HepG2 (cell line): ENCODE data around the gene HELZ. TPM values are rescaled to one million over a fixed set of nuclear protein-coding genes. Genes with fewer than 3 reads are reported as not detected.

Experiments used
- ATAC-seq: fragments of 200-7000 bp; cut with Tn5 transposase; 3 replicates; pipeline ENCODE4 v1.9.1; 2020; ENCODE audit warnings: mild to moderate bottlenecking, moderate library complexity
- BruUV-seq: library from RNA; stranded (reverse); fragments of 400-500 nt; replicated peaks from 2 replicates; lab custom pipeline; 2021; lab: Mats Ljungman, UMichigan
- CTCF ChIA-PET: fragments of 300-600 bp; formaldehyde crosslinking; extraction: SDS; loops from one replicate; lab custom pipeline; 2021; ENCODE audit warnings: low total read pairs, inconsistent platforms, low intra/inter-chr PET ratio; lab: Yijun Ruan, JAX
- POLR2A ChIA-PET: fragments of 350-600 bp; sonication (Branson Sonifier 250); formaldehyde crosslinking; loops from one replicate; lab custom pipeline; 2020; ENCODE audit warnings: antibody characterized with exemption, inconsistent platforms; lab: Yijun Ruan, JAX
- DNase-seq: peaks from one replicate; pipeline ENCODE4 v3.0.0-alpha.2; 2015; ENCODE audit warnings: low spot score
- FAIRE-seq: peaks from 3 replicates; lab custom pipeline; 2011; peaks lifted over from hg19 to GRCh38; lab: Jason Lieb, UNC
- H2AFZ ChIP-seq: one replicate; pipeline ENCODE4 v1.6.1; 2011; ENCODE audit warnings: low read length, inconsistent platforms
- H3K27ac ChIP-seq: fragments of 300-600 bp; 3 replicates; pipeline ENCODE4 v1.8.0; 2011; ENCODE audit warnings: mixed run types, mild to moderate bottlenecking, mixed read lengths, low read length, inconsistent platforms; ENCODE audit not compliant: insufficient read depth; ENCODE audit errors: extremely low read length
- H3K27me3 ChIP-seq, 2 experiments: fragments of 200-600 bp in 1 of 2; 2 replicates in 1 of 2; 3 replicates in 1 of 2; pipeline versions ENCODE4 v1.6.0 to v1.8.0; 2011; ENCODE audit warnings: low read length in 2 of 2, mild to moderate bottlenecking in 2 of 2, moderate library complexity in 2 of 2, inconsistent platforms in 1 of 2; ENCODE audit not compliant: insufficient read depth in 2 of 2, control insufficient read depth in 1 of 2
- H3K36me3 ChIP-seq, 2 experiments: fragments of 200-600 bp in 1 of 2; replicated peaks in 1 of 2; 2 replicates in 1 of 2; 3 replicates in 1 of 2; pipeline versions ENCODE4 v1.5.1 to v1.8.0; 2011; ENCODE audit warnings: low read length in 2 of 2, inconsistent platforms in 1 of 2; ENCODE audit not compliant: insufficient read depth in 2 of 2, control insufficient read depth in 1 of 2
- H3K4me1 ChIP-seq: 2 replicates; pipeline ENCODE4 v1.5.1; 2012; ENCODE audit warnings: low read length, inconsistent platforms; ENCODE audit not compliant: insufficient read depth
- H3K4me2 ChIP-seq: 2 replicates; pipeline ENCODE4 v1.6.0; 2011; ENCODE audit warnings: low read depth, low read length, inconsistent platforms
- H3K4me3 ChIP-seq, 3 experiments: fragments of 200-600 bp in 1 of 3; sonication (generic), shearing (Covaris generic) in 1 of 3; replicated peaks in 1 of 3; 2 replicates each; pipeline ENCODE4 v1.5.1; 2011 to 2016; ENCODE audit warnings: low read length in 3 of 3, inconsistent platforms in 2 of 3, low read depth in 2 of 3, mild to moderate bottlenecking in 2 of 3, control low read depth in 1 of 3, mixed read lengths in 1 of 3; ENCODE audit not compliant: insufficient read depth in 1 of 3
- H3K79me2 ChIP-seq: one replicate; pipeline ENCODE4 v1.6.1; 2011; ENCODE audit warnings: low read length, inconsistent platforms; ENCODE audit not compliant: insufficient read depth
- H3K9ac ChIP-seq: 2 replicates; pipeline ENCODE4 v1.6.0; 2011; ENCODE audit warnings: mild to moderate bottlenecking, low read depth, low read length, inconsistent platforms; ENCODE audit not compliant: insufficient read depth
- H3K9me3 ChIP-seq: 2 replicates; pipeline ENCODE4 v1.5.1; 2012; ENCODE audit warnings: mild to moderate bottlenecking, low read length
- H4K20me1 ChIP-seq: 2 replicates; pipeline ENCODE4 v1.6.0; 2011; ENCODE audit warnings: inconsistent platforms, mild to moderate bottlenecking, low read length, moderate library complexity; ENCODE audit not compliant: insufficient read depth
- CSRNP1 ChIP-seq: sonication (generic); formaldehyde crosslinking; IDR thresholded peaks from 2 replicates; pipeline ENCODE4 v1.8.1; 2023; ENCODE audit warnings: mild to moderate bottlenecking, missing genetic modification reagents
- HINFP ChIP-seq: sonication (generic); formaldehyde crosslinking; IDR thresholded peaks from 2 replicates; pipeline ENCODE4 v1.4.0; 2020; ENCODE audit warnings: low read depth, mild to moderate bottlenecking, missing genetic modification reagents
- HNRNPK ChIP-seq: fragments of 200-400 bp; formaldehyde crosslinking; IDR thresholded peaks from 2 replicates; pipeline ENCODE4 v1.6.1; 2018; ENCODE audit warnings: low read length, low read depth, moderate library complexity, mild to moderate bottlenecking; ENCODE audit not compliant: poor library complexity, severe bottlenecking
- KLF15 ChIP-seq: sonication (generic); formaldehyde crosslinking; IDR thresholded peaks from 2 replicates; pipeline ENCODE4 v1.8.1; 2023; ENCODE audit warnings: borderline replicate concordance, mild to moderate bottlenecking, inconsistent platforms, missing genetic modification reagents, mixed read lengths
- MTA1 ChIP-seq: sonication (generic); formaldehyde crosslinking; IDR thresholded peaks from 2 replicates; pipeline ENCODE4 v1.4.0; 2020; ENCODE audit warnings: missing genetic modification reagents, mild to moderate bottlenecking, borderline replicate concordance
- MTF1 ChIP-seq: sonication (generic); formaldehyde crosslinking; IDR thresholded peaks from 2 replicates; pipeline ENCODE4 v1.5.0; 2020; ENCODE audit warnings: missing genetic modification reagents
- SRF ChIP-seq: IDR thresholded peaks from 2 replicates; pipeline ENCODE4 v1.6.1; 2011; ENCODE audit warnings: mild to moderate bottlenecking, low read depth, low read length, moderate library complexity
- ZFP37 ChIP-seq: sonication (generic); formaldehyde crosslinking; IDR thresholded peaks from 2 replicates; pipeline ENCODE4 v1.4.0; 2020; ENCODE audit warnings: missing genetic modification reagents, borderline replicate concordance
- ZNF205 ChIP-seq: IDR thresholded peaks from 2 replicates; pipeline ENCODE4 v1.6.1; 2018; ENCODE audit warnings: missing biosample characterization, missing genetic modification reagents
- ZNF451 ChIP-seq: sonication (generic); formaldehyde crosslinking; IDR thresholded peaks from 2 replicates; pipeline ENCODE4 v1.5.0; 2020; ENCODE audit warnings: mild to moderate bottlenecking, missing genetic modification reagents
- ZNF598 ChIP-seq: sonication (generic); formaldehyde crosslinking; IDR thresholded peaks from 2 replicates; pipeline ENCODE4 v1.5.1; 2020; ENCODE audit warnings: mild to moderate bottlenecking, missing genetic modification reagents, borderline replicate concordance
- ZNF781 ChIP-seq: sonication (generic); formaldehyde crosslinking; IDR thresholded peaks from 2 replicates; pipeline ENCODE4 v1.5.1; 2020; ENCODE audit warnings: borderline replicate concordance, mild to moderate bottlenecking, missing genetic modification reagents; ENCODE audit errors: not compliant biosample characterization
- ZNF800 ChIP-seq: sonication (generic); formaldehyde crosslinking; IDR thresholded peaks from 2 replicates; pipeline ENCODE4 v1.4.0; 2020; ENCODE audit warnings: missing genetic modification reagents
- WGBS: methylation state at CpG from one replicate; pipeline ENCODE4 v1.1.6; 2017; ENCODE audit warnings: low lambda C conversion rate; 5-methylcytosine and 5-hydroxymethylcytosine counted together
- in situ Hi-C: cut with HindIII; loops from 2 replicates; pipeline ENCODE4 v1.10.0; 2017; ENCODE audit warnings: low pct_unique_long_range_greater_than_20kb; ENCODE audit not compliant: extremely low pct_ligation_motif_present
- intact Hi-C: fragments of 100-400 bp; cut with micrococcal nuclease; formaldehyde crosslinking; loops from one replicate; pipeline ENCODE4 v1.10.0; 2022; ENCODE audit not compliant: unreplicated experiment
- polyA plus RNA-seq, 8 experiments: library from polyadenylated mRNA; depleted of rRNA in 3 of 8; stranded (reverse) in 7 of 8; unstranded in 1 of 8; fragments of >200 nt; fragmentation: Illumina TruSeq in 4 of 8; extraction: Trizol in 4 of 8; gene quantifications; 2 replicates each; pipeline versions ENCODE4 v1.2.1 to v1.2.3, GENCODE V29; 2011 to 2016; ENCODE audit warnings: low read depth in 4 of 8, missing spikeins in 1 of 8, mixed read lengths in 1 of 8; ENCODE audit not compliant: insufficient read depth in 1 of 8
- total RNA-seq, 5 experiments: library from RNA; depleted of rRNA; stranded (reverse); fragments of >200 nt; fragmentation: Illumina TruSeq; extraction: Trizol; gene quantifications; 2 replicates each; pipeline ENCODE4 v1.2.3, GENCODE V29; 2016; ENCODE audit warnings: low read depth in 1 of 5

HELZ gene
- total and polyA plus RNA-seq, 2 of the 13 experiments (the other 11 are each of a cell fraction or from before 2014, with no cell fraction given) = 35.3 to 52.4 TPM

GRCh38 chr17:67119102-67119501, 125.9 kb downstream of the HELZ start:
- no peak overlapping the region for H3K9ac ChIP-seq
- no peaks in the 10 kb centered on the region for H3K4me1 ChIP-seq
- no peaks in the 10 kb centered on the region for H3K27me3 ChIP-seq
- WGBS = 98% methylated on average over 2 of the region's 2 CpGs
- H3K9me3 ChIP-seq = no peaks in the 10 kb centered on the region
- ATAC-seq = no peak
- TF ChIP-seq ZNF781 (CRISPR knock-in tag) (no peak), ZNF598 (CRISPR knock-in tag) (no peak), HINFP (no peak), SRF (no peak), ZNF205 (CRISPR knock-in tag) (no peak), MTA1 (no peak), ZNF800 (CRISPR knock-in tag) (no peak), ZNF451 (CRISPR knock-in tag) (no peak), CSRNP1 (no peak), KLF15 (CRISPR knock-in tag) (no peak), HNRNPK (no peak), MTF1 (CRISPR knock-in tag) (no peak), ZFP37 (CRISPR knock-in tag) (no peak)
- no peaks in the 10 kb centered on the region for H3K79me2 ChIP-seq
- no peaks in the 10 kb centered on the region for H4K20me1 ChIP-seq
- H3K4me3 ChIP-seq = no peak overlapping the region
- intact Hi-C loops = no loop called here
- FAIRE-seq = no peak
- H3K4me2 ChIP-seq = no peak overlapping the region
- no peak overlapping the region for H3K27ac ChIP-seq
- DNase-seq = no peak
- no peak overlapping the region for H2AFZ ChIP-seq
- CTCF ChIA-PET = no interaction called here
- POLR2A ChIA-PET = no interaction called here
- no TSS peak for BruUV-seq
- peaks cover 16 to 57% of the 10 kb centered on the region in 2 experiments for H3K36me3 ChIP-seq
- in situ Hi-C loops = no loop called here
